LNCaP clone FGC (cell line): ENCODE results near the gene LIN7C.
"Not testable (repeated sequence)": the region's sequence is repeated elsewhere in the genome, so short reads cannot be mapped to it uniquely, and the experiment has no call there.

Source experiments
- DNase-seq: peaks from one replicate; pipeline ENCODE4 v3.0.0-alpha.2; 2011; ENCODE audit warnings: low read depth
- H3K4me3 ChIP-seq: 2 replicates; pipeline ENCODE4 v1.5.1; 2011; ENCODE audit warnings: mild to moderate bottlenecking, low read depth, low read length, control low read depth
- TF ChIP-seq, protein P1 (sequence below): IDR thresholded peaks from 2 replicates; pipeline ENCODE4 v1.5.1; 2012; ENCODE audit warnings: mild to moderate bottlenecking; ENCODE audit not compliant: control insufficient read depth, insufficient read depth; ENCODE audit errors: extremely low read depth

Gene LIN7C

DNA sequence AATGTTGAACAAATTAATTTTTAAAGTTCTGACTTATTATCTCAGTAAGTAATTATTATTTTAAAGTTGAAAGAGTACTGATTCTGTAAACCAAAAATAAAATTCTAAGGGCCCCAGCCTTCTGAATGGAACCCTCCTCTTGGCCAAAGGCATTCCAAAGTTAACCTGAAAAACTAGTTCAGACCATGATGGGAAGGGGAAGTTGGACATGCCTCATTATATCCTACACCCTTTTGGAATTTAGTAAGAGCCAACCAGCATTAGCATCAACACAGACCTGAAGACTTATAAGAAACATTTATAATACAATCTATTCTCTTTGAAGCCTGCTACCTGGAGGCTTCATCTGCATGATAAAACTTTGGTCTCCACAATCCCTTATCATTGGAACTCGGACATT lies 52.9 kb downstream of the LIN7C start:
- TF ChIP-seq, protein P1, sequence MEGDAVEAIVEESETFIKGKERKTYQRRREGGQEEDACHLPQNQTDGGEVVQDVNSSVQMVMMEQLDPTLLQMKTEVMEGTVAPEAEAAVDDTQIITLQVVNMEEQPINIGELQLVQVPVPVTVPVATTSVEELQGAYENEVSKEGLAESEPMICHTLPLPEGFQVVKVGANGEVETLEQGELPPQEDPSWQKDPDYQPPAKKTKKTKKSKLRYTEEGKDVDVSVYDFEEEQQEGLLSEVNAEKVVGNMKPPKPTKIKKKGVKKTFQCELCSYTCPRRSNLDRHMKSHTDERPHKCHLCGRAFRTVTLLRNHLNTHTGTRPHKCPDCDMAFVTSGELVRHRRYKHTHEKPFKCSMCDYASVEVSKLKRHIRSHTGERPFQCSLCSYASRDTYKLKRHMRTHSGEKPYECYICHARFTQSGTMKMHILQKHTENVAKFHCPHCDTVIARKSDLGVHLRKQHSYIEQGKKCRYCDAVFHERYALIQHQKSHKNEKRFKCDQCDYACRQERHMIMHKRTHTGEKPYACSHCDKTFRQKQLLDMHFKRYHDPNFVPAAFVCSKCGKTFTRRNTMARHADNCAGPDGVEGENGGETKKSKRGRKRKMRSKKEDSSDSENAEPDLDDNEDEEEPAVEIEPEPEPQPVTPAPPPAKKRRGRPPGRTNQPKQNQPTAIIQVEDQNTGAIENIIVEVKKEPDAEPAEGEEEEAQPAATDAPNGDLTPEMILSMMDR = no peak
- DNase-seq = no peak
- no peak overlapping the region for H3K4me3 ChIP-seq

DNA sequence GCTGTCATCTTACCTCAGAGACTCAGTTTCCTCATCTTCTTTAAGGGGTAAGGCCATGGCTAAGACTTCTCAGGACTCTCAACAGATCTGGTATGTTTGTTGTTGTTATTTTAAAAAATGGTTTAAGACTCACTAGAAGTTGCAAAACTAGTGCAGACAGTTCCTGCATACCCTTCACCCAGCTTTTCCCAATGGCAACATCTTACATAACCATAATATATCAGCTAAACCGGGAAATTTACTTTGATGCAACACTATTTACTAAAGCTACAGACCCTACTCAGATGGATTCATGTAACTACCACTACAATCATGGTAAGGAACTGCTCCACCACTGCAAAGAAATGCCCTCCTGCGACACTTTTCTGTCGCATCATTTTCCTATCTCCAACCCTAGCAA lies 54.4 kb downstream of the LIN7C start:
- TF ChIP-seq, protein P1 = no peak
- no peak overlapping the region for H3K4me3 ChIP-seq
- DNase-seq = no peak

DNA sequence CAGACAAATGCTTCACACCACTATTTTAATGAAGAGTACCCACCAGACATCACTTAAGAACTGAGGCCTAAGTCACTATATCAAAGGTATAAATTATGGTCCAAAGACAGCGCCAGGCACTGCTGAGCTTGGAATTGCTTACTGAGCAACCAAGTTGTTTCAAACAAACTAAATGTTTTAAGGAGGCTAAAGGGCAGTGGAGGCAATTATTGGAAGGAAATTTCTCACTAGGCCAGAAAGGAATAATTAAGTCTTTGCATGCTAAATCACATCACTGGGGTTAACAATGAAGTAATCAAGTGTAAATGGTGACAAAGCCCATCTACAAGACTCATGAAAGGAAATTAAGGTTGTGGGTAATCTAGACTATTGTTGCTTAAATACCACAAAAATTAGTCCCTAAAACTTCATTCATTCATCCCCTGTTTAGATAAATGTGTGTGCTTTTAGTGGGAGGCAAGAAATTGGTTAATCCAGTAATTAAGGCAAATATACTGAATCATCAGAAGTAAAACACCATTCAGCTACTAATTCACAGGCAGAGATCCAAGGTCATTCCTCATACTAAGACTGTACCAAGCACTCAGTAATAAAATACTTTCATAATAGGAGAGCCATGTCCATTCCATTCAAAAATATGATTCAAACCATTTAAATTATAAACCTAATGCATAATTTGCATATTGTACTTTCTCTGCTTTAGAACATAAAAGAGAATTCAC lies 55.2 kb downstream of the LIN7C start:
- H3K4me3 ChIP-seq = no peak overlapping the region
- DNase-seq = no peak
- TF ChIP-seq, protein P1 = no peak

DNA sequence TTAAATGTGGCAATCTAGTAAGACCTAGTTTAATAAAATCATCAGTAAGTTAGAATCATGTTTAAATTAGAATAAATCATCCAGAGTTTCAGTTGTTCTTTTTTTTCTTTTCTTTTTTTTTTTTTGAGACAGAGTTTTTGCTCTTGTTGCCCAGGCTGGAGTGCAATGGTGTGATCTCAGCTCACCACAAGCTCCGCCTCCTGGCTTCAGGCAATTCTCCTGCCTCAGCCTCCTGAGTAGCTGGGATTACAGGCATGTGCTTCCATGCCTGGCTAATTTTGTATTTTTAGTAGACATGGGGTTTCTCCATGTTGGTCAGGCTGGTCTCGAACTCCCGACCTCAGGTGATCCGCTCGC lies 58.4 kb downstream of the LIN7C start:
- DNase-seq, H3K4me3 ChIP-seq: not testable (repeated sequence)

DNA sequence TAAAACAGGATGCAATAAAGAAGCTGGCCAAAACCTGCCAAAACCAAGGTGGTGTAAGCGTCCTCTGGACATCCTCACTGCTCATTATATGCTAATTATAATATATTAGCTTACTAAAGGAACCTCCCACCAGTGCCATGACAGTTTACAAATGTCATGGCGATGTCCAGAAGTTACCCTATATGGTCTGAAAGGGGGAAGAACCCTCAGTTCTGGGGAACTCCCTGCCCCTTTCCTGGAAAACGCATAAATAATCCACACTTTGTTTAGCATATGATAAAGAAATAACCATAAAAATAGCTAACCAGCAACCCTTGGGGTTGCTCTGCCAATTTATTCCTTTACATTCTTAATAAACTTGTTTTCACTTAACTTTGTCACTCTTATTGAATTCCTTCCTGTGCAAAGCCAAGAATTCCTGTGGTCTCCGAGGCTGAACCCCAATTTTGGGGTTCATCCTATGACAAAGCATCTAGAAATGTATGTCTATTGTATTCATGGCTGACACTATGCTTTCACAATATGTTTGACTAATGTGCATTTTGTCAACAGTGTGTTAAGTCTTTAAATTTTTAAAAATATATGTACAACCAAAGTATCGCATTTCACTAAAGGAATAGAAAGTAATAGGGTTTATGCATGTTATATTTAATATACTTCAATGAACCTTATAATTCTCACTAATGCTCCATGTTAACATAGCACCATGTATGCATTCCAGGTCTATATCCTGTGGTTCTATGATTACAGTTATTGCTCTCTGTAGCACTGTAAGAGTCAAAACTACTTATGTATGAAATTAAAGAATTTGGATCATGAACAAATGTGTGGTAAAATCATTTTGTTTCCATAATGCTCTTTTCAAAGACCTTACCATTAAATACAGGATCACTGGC lies 59.0 kb downstream of the LIN7C start:
- TF ChIP-seq, protein P1 = no peak
- DNase-seq = no peak
- H3K4me3 ChIP-seq = no peak overlapping the region

DNA sequence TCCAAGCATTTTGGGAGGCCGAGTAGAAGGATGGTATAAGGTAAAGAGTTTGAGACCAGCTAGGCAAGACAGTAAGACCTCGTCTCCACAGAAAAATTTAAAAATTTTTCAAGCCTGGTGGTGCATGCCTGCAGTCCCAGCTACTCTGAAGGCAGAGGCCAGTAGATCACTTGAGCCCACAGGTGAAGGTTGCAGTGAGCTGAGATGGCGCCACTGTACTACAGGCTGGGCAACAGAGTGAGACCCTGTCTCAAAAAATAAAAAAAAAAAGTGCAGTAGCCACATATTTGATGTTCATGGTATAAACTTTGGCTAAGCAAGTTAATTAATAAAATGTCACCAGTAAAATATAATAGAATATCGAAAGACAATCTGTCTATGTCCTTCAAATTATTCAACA lies 60.9 kb downstream of the LIN7C start:
- TF ChIP-seq, protein P1 = no peak
- H3K4me3 ChIP-seq = no peak overlapping the region
- no peak for DNase-seq

DNA sequence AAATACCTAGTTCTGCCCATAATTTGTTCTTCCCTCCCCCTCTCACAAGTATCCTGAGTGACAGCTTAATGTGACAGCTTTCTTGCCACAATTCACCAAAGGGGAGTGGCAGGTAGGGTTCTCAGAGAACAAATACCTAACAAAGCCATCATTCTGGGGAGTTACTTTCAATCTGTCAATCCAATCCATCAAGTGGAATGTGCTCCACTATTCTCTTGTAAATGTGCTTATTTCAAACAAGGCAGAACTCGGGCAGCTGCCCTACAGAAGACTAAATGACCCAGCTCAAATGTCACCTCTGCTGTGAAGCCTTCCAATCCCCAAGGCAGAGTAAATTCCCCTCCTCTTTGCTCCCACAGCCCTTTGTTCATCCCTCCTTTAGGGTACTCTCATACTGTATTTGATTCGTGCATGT lies 61.8 kb downstream of the LIN7C start:
- no peak for DNase-seq
- no peak overlapping the region for H3K4me3 ChIP-seq
- TF ChIP-seq, protein P1 = no peak
